Fibroblast of skin of back (primary cell): ENCODE measurements around the gene PVR.
"Not testable (repeated sequence)": the region's sequence is repeated elsewhere in the genome, so short reads cannot be mapped to it uniquely, and the experiment has no call there.

Experiments used
- DNase-seq: peaks from one replicate; pipeline ENCODE4 v3.0.0-alpha.2; 2013

The PVR gene

GRCh38 chr19:44677019-44677811 is 33.5 kb downstream of the PVR start:
- DNase-seq = peak; percentile 82

DNA sequence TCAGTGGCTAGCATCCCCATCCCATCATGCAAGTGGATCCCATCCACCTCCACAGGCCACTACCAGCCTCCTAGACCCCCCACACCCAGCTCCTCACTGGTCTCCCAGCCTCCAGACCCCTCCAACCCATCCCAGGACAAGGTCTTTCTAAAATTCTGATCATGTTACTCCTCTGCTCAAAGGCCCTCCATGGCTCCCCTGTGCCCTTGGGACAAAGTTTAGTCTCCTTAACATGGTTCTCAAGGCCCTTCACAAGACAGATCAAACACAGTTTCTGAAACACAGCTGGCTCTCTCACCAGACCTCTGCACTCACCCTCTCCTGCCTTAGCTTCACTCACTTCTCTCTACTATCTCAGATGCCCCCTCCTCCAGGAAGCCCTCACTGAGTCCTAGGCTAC is 36.8 kb downstream of the PVR start:
- no peak for DNase-seq

DNA sequence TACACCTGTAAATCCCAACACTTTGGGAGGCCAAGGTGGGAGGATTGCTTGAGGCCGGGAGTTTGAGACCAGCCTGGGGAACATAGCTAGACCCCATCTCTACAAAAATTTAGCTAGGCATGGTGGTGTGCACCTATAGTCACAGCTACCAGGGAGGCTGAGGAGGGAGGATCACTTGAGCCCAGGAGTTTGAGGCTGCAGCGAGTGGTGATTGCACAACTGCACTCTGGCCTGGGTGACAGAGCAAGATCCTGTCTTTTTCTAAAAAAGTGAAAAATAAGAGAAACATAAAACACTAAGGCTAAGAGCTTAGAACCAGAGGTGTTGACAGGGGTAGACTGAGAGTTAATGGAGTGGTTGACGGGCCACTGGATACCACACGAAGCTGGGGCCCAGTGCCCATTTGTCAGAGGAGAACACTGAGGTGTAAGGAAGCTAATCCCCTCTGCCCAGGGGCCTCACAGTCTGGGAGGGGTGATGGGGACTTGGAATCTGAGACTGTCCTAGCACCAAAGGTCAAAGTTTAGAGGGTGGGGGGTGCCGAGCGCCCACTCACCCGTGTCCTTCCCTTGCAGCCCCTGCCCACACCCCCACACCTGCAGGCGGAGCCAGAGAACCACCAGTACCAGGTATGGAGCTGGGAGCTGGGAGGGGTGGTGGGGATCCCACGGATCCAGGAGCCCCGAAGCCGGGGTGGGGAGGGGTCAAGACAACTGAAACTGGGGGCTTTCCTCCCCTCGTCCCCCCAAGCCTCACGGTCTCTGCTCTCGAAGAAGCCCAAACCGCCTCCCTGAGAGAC is 38.5 kb downstream of the PVR start:
- DNase-seq = no peak

DNA sequence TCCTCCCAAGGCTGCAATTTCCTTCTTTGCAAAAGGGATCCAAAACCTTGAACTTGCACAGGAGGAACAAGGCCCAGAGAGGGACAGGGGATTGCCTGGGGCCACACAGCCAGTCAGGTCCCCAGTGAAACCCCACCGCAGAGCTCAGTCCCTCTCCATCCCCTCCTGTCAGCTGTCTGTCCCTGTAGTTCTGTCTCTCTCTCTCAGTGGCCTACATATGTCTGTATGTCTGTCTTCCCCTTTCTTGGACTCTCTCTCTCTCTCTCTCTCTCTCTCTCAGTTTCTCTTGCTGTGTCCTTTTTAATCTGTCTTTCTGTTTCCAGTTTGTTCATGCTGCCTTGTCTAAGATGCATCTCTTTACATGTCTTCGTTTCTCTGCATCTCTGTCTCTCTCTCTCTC is 39.1 kb downstream of the PVR start:
- no peak for DNase-seq

- no peak for DNase-seq
Measured at GRCh38 chr19:44683434-44684210, 39.9 kb downstream of the PVR start.

DNA sequence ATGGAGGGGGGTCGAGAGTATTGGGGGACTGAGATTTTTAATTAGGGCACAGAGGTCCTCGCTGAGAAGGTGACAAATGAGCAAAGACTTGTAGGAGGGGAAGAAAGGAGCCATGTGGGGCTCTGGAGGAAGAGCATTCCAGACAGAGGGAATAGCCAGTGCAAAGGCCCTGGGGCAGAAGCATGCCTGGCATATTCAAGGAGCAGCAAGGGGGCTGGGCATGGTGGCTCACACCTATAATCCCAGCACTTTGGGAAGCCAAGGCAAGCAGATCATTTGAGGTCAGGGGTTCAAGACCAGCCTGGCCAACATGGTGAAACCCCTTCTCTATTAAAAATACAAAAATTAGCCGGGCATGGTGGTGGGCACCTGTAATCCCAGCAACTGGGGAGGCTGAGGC is 40.7 kb downstream of the PVR start:
- DNase-seq = not testable (repeated sequence)

GRCh38 chr19:44684892-44685863 is 41.5 kb downstream of the PVR start:
- DNase-seq = peak; percentile 97

DNA sequence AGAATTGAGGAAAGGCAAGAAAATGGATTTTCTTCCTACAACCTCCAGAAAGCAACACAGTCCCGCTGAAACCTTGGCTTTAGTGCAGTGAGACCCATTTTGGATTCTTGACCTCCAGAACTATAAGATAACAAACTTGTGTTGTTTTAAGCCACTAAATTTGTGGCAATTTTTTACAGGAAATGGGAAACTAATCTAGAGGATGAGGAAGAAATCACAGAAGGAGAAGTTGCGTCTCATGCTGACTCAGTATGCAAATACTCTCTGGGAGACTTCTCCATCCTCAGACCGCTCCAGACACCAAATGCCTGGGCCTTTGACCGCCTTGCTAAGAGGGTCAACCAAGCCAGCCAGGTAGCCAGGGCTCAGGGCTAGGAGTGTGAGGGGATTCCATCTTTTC is 42.2 kb downstream of the PVR start:
- peak; percentile 65 for DNase-seq

DNA sequence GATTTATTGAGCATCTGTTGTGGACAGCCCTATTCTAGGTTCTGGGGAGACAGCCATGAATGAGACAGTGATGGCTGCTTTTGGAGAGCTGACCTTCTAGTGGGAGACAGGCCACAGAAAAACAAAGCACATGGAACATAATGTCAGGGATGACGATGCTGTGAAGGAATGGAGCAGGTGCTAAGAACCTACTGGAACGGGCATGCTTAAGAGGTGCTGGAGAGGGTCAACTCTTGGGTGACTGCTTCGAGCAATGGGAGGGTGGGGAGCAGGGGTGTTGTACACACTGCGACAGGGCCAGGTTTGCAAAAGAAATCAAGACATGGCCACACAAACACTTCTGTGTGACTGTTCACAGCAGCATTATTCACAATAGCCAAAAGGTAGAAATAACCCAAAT is 43.2 kb downstream of the PVR start:
- no peak for DNase-seq

DNA sequence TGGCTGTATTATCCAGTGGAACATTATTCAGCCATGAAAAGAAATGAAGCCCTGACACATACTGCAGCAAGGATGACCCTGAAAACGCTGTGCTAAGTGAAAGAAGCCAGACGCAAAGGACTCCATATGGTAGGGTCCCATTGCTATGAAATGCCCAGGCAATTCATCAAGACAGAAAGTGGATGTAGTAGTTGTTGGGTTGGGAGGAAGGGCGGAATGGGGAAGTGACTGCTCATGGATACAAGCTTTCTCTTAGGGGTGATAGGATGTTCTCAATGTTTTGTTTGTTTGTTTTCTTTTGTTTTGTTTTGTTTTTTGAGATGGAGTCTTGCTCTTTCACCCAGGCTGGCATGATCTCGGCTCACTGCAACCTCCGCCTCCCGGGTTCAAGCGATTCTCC is 44.2 kb downstream of the PVR start:
- no peak for DNase-seq

DNA sequence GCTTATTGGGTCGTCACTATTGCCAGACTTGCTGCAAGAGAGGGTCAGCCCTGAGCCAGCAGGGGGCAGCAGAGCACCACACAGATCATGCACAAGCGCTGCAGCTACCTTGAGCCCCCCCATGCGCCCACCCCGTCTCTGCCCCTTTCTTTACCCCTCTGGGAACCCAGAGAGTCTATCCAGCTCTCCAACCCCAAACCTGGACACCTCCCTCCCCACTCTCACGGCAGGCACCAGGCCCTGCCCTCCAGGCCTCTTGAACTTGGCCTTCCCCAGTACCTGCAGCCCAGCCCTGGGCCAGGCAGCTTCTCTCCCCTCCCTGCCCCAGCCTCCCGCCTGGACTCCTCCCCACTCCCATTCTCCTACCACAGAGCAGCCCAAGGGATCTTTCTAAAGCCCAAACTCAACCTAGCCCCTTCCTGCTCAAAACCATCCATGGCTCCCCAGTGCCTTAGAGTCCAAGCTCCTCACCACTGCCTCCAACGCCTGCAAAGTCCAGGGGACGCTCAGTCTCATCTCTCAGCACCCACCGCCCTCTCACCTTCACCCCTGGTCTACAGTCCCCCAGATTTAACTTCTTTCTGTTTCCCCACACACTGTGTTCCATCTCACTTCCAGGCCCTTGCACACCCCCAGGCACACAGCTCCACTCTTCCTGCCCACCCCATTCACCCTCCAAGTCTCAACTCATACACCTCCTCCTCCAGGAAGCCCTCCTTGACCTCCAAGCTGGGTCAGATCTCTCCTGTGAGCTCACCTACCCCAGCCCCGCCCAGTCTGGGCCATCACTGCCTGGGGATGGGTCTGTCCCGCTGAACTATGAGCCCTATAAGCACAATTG is 45.8 kb downstream of the PVR start:
- peak; percentile 52 for DNase-seq

DNA sequence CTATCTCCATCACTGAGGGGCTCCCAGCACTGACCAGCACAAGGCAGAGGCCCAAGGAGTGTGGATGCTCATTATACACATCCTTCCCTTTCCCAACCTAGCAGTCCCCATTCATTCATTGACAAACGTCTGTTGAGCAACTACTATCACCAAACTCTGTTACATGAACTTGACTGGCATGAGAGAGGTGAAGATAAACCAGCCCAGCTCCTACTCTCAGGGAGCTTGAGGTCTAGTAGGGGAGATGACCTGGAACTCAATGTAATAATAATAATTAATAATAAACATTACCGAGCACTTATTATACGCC is 46.4 kb downstream of the PVR start:
- no peak for DNase-seq

DNA sequence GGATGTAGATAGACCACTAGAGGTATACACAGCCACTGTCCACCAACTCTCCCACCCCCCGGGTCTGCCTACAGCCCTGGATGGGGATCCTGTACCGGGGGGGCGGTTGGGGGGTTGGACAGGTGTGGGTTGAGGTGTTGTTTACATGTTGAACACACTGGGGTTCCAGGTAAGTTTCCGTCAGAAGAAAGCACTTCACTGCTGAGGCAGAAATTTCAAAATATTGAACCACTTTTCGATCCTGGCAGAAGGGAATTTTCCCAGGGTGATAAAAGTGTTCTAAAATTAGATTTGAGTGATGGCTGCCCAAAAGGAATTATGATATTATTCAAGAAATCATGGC is 48.6 kb downstream of the PVR start:
- no peak for DNase-seq

DNA sequence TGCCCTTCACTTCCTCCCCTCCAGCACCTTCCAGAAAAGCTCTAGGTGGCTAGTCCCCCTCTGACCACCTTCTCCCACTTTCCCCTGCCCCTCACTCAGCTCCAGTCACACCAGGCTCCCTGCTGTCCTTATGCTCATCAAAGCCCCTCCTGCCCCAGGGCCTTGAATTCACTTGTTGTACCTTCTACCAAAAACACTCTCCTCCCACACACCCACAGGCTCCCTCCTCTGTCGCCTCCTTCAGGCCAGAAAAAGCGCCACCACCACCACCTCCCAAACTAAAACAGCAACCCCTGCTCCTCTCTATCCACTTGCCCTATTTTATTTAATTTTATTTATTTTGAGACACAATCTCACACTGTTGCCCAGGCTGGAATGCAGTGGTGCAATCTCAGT is 50.5 kb downstream of the PVR start:
- no peak for DNase-seq

GRCh38 chr19:44696939-44697669 is 53.4 kb downstream of the PVR start:
- no peak for DNase-seq

- no peak for DNase-seq
Measured at GRCh38 chr19:44697670-44698034, 53.9 kb downstream of the PVR start.

- no peak for DNase-seq
Measured at GRCh38 chr19:44698492-44699201, 54.9 kb downstream of the PVR start, which contains the start of gene CEACAM16. Gene CEACAM16 (plus strand): TSS chr19:44699151. CDS start chr19:44701457, 2,306 bp downstream.

GRCh38 chr19:44700547-44700946 is 56.8 kb downstream of the PVR start:
- DNase-seq = no peak

DNA sequence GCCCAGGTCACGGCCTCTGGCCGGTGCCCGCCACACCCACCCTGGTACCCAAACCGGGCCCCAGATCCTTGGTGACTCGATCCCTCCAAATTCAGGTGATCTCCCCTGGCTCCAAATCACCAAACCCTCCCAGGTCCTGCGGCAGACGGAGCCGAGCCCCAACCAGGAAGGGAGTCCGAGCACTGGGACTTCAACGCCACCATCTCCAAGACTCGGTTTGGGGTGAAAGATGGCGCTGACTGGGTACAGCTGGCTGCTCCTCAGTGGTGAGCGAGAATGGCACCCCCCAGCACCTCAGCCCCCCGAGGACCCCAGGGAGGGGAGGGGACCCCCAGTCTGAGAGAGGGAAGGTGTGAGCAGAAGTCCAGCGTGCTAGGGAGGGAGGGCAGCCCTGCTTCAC is 57.5 kb downstream of the PVR start:
- DNase-seq = no peak
